NCI-H524 treated with DMSO at 0.1 percent for 48 hours (cell line): ENCODE results near the gene MYO3A.
"Not testable (repeated sequence)": the region's sequence is repeated elsewhere in the genome, so short reads cannot be mapped to it uniquely, and the experiment has no call there.

Source experiments
- DNase-seq: peaks from one replicate; lab custom pipeline; 2025; lab: John Stamatoyannopoulos, UW

Gene MYO3A

GRCh38 chr10:25988583-25988982 lies 54.6 kb downstream of the MYO3A start:
- DNase-seq, result no peak

DNA sequence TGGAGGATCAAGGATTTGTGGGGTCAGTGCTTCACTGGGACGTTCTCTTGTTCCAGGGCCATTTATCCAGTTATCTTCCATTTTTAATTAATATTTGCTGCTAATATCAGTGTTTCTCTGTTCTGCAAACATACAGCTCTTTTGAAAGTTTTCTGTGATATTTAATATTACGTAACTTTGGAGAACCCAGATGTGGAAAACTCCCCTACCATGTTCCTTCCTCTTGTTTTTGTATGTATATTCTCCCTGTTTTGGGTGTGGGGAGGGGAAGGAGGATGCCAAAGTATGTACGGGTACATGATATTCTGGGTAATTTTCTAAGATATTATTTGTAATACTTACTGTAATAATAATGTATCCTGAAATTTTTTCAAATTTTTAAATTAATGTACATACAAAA lies 55.9 kb downstream of the MYO3A start:
- no peak for DNase-seq

DNA sequence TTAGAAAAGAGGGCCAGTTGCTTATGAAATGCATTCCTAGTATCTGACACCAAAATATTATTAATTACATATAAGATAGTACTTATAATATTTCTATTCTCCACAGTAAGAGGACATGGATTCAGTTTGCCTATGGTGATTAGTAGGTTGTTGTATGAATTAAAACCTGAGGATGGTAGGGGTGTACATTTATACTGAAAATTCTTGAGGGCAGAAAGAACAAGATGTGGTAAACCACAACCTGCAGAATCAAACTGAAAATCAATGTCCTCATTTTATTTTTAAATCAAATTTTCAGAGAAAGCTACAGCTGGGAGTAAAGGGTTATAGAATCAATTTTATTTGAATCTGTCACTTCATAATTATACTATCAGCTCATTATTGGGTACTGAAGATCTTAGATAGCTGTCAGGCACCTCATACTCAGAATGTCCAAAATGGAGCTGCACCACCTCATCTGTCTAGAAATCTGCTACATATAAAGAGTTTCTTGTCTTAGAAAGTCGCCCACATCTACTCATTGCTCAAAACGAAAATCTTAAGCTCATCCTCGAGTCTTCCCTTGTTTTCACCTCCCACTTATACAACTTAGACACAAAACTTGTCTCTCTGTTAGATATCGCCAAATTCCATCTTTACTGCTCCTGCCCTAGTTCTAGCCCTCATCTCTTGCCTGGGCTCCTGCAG lies 65.4 kb downstream of the MYO3A start:
- DNase-seq, result no peak

- no peak for DNase-seq
Measured at GRCh38 chr10:26000971-26001370, 66.9 kb downstream of the MYO3A start.

DNA sequence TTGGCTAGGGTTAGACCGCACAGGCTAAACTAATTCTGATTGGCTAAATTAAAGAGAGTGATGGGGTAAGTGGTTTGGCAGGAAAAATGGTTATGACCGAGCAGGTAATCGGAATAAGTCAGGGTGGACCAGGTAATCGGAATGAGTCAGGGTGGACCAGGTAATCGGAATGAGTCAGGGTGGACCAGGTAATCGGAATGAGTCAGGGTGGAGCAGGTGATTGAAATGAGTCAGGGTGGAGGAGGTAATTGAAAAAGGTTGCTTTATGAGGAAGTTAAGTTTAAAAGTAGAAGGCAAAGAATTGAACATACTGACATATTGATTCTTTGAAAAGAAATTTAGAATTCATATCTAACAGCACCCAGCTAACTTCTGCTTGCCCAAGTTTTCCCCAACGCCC lies 68.4 kb downstream of the MYO3A start:
- not testable (repeated sequence) for DNase-seq

DNA sequence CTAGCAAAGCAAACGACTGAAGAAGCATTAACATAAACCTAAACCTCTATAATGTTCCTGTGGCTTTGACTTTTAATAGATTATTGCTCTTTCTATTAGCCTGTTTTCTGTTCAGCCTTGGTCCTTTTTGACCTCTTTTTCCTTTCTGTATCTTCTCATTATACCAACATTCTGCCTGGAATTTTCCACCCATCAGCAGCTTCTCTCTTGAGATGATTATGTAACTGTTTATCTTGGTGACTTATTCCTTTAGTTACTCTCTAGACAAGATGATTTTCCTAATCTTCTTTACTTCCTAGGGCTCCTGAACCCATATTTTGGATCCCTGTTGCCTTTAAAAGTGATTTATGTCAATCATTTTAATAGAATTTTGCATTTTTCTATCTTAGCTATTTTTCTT lies 81.1 kb downstream of the MYO3A start:
- no peak for DNase-seq

DNA sequence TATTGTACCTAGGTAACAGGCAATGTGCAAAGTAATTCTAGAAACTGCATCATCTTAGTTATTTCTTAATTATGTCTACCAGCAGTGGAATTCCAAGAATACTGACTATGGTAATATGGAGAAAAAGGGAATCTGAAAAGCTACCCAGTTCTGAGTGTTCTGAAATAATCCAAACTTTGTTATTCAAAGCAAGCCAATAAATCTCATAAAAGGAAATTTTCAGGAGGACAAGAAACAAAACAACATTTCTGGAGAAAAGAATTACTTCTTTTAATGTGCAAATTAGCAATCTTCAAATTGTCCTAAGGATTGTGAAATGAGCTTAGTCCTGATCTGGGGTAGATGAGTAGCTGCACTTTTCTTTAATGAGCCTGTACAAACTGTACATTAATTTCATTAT lies 88.8 kb downstream of the MYO3A start:
- DNase-seq, result no peak

DNA sequence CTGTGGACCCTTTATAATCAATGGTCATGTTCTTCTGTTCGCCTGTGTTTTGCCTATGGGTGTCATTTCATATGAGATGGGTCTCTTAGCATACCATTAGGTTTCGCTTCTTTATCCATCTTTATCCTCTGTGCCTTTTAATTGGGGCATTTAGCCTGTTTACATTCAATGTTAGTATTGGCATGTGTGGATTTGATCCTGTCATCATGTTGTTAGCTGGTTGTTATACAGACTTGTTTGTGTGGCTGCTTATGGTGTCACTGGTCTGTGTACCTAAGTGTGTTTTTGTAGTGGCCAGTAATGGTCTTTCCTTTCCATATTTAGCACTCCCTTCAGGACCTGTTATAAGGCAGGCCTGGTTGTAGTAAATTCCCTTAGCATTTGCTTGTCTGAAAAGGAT lies 90.3 kb downstream of the MYO3A start:
- DNase-seq, result no peak

- DNase-seq, result no peak
Measured at GRCh38 chr10:26025523-26025922, 91.5 kb downstream of the MYO3A start.

- no peak for DNase-seq
Measured at GRCh38 chr10:26029858-26030257, 95.8 kb downstream of the MYO3A start.

DNA sequence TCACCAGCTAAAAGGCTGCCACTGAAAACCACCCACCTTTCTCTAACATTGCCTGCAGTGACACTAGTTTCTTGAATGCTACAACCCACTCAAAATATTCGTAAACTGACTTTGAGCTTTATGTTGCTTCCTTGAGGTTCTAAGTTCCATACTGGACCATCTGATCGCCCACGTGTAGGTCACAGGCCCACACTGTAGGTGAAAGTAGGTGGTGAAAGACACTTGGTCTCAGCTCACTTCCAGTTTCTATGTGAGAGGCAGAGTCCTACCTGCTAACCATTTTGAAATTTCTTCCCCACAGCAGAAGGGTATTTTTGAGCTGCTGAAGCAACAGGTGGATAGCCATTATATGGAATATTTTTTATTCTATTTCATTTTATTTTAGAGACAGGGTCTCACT lies 97.3 kb downstream of the MYO3A start:
- no peak for DNase-seq

GRCh38 chr10:26043469-26043868 lies 109.4 kb downstream of the MYO3A start:
- no peak for DNase-seq

DNA sequence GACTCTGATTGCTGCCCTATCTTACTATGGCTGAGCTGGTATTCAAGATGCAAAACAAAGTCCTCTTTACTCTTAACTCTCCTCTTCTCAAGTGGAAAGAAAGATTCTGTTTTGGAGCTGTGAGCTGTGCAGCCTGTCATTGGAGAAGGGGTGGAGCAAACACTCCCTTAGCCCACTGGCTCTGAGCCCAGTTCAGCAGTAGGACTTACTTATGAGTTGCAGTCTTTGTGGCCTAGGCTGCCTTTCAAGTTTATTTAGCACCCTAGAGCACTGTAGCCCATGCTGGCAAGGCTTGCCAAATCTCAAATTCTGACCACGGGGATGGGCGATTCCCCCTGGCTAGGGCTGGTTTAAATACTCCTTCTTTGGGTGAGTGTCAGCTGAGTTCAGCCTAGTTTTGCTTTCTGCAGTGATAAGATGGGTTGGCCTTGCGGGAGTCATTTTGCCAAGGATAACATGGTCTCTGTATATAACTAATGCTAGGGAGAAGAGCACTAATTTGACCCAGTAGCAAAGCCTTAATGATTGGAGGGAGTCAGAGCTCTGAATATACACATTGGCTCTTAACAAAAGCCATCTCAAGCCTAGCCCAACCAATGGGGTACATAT lies 110.2 kb downstream of the MYO3A start:
- DNase-seq, result no peak

GRCh38 chr10:26046073-26046700 lies 112.2 kb downstream of the MYO3A start:
- no peak for DNase-seq

GRCh38 chr10:26048756-26049155 lies 114.7 kb downstream of the MYO3A start:
- DNase-seq, result no peak

DNA sequence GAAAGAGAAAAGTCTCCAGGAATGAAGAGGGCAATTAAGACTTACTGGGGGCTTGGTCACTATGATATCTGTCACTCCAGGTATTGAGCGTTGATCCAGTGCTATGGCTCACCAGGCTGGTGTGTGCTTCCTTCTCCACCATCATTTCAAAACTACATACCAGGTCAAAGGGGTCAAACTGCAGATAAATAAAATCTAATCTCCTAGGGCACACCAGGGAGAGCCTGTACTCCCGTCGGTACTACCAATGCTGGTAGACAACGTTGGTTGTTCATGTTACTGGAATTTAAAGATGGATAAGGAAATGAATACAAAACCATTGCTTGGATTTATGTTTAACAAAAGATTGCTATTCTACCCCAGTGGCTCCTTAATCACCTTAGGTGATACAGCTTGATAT lies 118.3 kb downstream of the MYO3A start:
- DNase-seq, result no peak

GRCh38 chr10:26057466-26057865 lies 123.4 kb downstream of the MYO3A start:
- DNase-seq, result no peak

- DNase-seq, result no peak
Measured at GRCh38 chr10:26064106-26064505, 130.1 kb downstream of the MYO3A start.

GRCh38 chr10:26067680-26068079 lies 133.7 kb downstream of the MYO3A start:
- no peak for DNase-seq

DNA sequence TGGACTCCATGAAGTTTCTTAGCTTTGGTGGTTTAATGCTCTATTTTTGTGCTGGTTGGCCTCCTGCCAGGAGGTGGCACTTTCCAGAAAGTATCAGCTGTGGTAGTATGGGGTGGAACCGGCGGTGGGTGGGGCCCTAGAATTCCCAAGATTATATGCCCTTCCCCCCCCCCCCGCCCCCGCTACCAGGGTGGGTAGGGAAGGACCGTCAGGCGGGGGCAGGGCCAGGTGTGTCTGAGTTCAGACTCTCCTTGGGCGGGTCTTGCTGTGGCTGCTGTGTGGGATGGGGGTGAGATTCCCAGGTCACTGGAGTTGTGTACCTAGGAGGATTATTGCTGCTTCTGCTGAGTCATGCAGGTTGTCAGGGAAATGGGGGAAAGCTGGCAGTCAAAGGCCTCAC lies 146.9 kb downstream of the MYO3A start:
- DNase-seq, result not testable (repeated sequence)

DNA sequence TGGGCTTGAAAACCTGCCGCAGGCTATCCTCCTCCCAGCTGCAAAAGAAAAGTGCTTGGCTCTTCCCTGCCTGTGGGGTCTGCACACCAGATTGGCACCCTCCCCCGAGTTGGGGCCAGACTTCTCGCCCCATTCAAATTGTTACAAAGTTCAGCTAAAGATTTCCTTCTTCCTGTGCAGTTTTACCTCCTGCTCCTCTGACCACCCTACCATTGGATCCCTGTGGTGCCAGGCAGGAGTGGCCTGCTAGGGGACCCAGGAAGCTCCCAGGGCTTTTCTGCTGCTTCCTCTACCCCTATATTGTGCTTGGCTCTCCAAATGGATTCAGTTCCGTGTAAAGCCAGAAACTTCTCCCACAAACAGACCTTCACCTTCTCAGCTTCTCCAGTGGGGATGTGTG lies 147.4 kb downstream of the MYO3A start:
- DNase-seq, result no peak

- no peak for DNase-seq
Measured at GRCh38 chr10:26085549-26085948, 151.5 kb downstream of the MYO3A start.

- DNase-seq, result no peak
Measured at GRCh38 chr10:26087666-26088065, 153.6 kb downstream of the MYO3A start.

GRCh38 chr10:26090026-26090425 lies 156.0 kb downstream of the MYO3A start:
- DNase-seq, result no peak
